MG63 (cell line): ENCODE data around the gene NADK. TPM values are rescaled to one million over a fixed set of nuclear protein-coding genes. Genes with fewer than 3 reads are reported as not detected.

Experiments
- DNase-seq: peaks from one replicate; pipeline ENCODE4 v3.0.0-alpha.2; 2020
- H3K27me3 ChIP-seq: fragments of 250-450 bp; sonication (Bioruptor Pico); 2 replicates; pipeline ENCODE4 v1.5.1; 2020; ENCODE audit warnings: mild to moderate bottlenecking, moderate library complexity
- H3K36me3 ChIP-seq: fragments of 250-450 bp; sonication (Bioruptor Pico); 2 replicates; pipeline ENCODE4 v1.5.1; 2020; ENCODE audit warnings: mild to moderate bottlenecking, moderate library complexity
- H3K4me3 ChIP-seq: fragments of 250-450 bp; sonication (Bioruptor Pico); 2 replicates; pipeline ENCODE4 v1.5.1; 2020; ENCODE audit warnings: mild to moderate bottlenecking, moderate library complexity
- H3K9me3 ChIP-seq: fragments of 250-450 bp; sonication (Bioruptor Pico); 2 replicates; pipeline ENCODE4 v1.5.1; 2020; ENCODE audit warnings: mild to moderate bottlenecking, moderate library complexity
- total RNA-seq: library from RNA; depleted of rRNA; stranded (reverse); fragments of >200 nt; shearing (Covaris generic); gene quantifications from 2 replicates; pipeline ENCODE4 v1.2.3, GENCODE V29; 2014; ENCODE audit warnings: low replicate concordance; rRNA removed

NADK gene, protein sequence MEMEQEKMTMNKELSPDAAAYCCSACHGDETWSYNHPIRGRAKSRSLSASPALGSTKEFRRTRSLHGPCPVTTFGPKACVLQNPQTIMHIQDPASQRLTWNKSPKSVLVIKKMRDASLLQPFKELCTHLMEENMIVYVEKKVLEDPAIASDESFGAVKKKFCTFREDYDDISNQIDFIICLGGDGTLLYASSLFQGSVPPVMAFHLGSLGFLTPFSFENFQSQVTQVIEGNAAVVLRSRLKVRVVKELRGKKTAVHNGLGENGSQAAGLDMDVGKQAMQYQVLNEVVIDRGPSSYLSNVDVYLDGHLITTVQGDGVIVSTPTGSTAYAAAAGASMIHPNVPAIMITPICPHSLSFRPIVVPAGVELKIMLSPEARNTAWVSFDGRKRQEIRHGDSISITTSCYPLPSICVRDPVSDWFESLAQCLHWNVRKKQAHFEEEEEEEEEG
- total RNA-seq = 37.8 and 61.4 TPM in 2 replicates

DNA sequence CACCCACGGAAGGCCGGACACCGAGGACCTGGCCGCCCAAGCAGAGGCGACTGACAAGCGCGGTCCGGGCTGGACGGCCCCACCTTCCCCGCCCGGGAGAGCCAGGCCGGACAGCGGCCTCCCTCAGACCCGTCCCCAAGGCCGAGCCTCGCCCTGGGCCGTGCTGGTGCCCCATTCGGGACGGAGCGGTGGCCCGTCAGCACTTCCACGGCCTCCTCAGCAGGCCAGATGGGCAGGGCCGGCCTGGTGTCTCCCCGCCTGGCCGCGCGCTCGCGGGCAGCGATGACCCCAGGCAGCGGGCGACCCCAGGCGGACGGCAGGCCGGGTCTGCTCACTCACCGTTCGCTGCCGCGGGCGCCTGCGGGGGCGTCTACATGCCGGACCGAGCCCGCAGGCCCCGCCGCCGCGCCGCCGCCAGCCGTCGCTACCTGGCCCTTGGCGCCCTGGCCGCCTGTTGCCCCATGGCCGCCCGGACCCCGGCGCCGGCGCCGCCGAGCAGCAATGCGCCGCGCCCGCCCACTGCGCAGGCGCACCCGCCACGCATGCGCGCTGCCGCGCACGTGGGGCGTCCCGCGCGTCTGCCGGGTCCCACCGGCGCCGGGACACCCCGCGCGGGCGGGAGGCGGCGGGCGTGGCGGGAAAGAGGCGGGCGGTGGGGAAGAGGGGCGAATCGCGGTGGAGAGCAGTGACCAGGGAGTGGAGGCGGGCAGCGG is at the start of gene NADK:
Gene NADK, minus strand, starts transcription at position 521 of the 713 bp plus-strand sequence. CDS start 13,064 bp downstream, outside the sequence.
- Histone ChIP-seq H3K27me3 (no peaks in the 10 kb centered on the region), H3K4me3 (peak within 1 kb of the TSS; percentile 95), H3K36me3 (peaks cover 28% of the 10 kb centered on the region), H3K9me3 (no peaks in the 10 kb centered on the region)
- DNase-seq = peak; percentile 64

DNA sequence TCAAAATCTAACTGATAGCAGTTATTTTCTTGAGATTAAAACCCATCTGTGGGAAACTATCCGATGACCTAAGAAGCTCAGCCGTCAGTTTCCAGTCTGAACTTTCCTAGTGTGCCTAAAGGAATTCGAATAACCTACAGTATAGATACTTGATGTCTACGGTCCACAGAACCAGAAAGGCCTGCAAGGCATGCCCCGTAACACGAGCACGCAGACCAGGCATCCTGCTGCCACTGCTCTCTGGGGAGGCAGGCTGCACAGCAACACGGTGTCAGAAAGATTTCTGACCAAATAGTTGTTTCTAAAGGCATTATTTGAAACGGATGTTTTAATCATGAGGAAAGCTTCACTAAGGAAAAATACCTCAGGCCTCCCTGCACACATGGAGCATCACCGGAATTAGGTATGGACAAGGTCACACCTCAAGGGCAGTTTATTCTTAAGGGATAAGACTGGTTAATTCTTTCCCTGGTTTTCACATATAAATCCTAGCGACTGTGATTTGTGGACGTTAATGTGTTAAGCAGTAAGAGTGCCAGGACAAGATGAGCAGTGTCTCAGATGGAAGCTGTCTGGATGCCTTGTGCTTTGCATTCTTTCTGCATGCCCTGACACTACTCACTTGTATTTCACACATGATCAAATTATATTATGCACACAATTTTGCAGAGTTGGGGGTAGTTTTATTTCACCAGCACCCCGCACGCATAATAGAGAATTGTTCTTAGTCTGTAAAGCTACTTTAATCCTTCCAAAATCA is 49.0 kb upstream of the NADK start:
- DNase-seq = no peak
- peaks cover 69% of the 10 kb centered on the region for H3K36me3 ChIP-seq
- no peaks in the 10 kb centered on the region for H3K9me3 ChIP-seq
- H3K4me3 ChIP-seq = no peak overlapping the region
- no peaks in the 10 kb centered on the region for H3K27me3 ChIP-seq

DNA sequence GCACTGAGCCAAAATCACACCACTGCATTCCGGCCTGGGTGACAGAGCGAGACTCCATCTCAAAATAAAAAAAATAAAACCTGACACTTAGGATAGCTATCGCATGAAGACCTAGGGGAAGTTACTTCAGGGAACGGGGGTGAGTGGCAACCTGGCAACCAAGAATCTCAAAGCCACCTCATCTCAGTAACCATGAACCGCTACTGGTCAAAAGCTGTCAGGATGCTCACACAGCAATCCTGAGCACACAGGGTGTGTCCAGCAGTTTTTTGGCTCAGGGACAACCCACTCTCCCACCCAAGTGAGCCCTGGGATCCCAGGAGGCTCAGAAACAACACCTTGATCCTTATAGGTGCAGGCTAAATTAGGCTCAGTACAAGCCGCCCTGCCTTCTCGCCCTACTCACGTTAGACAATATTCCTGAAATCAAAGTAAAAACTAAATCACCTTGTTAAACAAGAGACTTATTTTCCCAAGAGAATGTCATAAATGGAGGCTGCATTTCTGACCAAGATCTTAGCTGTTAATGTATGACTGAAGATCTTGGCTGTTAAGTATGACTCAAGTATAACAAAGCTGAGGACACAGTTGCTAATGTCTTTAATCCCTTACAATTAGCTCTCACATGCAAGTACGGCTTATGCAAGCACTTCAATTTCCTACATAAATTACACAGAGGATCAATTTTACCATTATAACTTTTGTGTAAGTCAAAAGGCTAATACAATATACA is 48.3 kb upstream of the NADK start:
- no peaks in the 10 kb centered on the region for H3K9me3 ChIP-seq
- no peaks in the 10 kb centered on the region for H3K27me3 ChIP-seq
- H3K4me3 ChIP-seq = no peak overlapping the region
- peaks cover 69% of the 10 kb centered on the region for H3K36me3 ChIP-seq
- DNase-seq = no peak

DNA sequence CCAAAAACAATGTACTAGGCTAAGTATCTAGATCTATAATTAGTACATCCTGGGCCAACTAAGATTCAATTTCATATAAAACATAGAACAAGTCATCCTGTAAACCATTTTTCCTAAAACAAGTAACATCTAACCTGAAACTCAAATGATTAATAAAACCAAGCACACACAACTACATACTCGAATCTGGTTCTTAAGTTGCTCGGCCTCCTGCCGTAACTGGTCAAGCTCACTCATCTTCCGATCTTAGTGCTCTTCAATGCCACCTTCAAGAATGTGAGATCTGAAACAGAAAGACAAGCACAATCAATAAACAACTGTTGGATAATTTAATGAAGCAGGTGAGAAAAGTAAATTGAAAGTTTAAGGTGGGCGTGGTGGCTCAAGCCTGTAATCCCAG is 46.9 kb upstream of the NADK start:
- Histone ChIP-seq H3K9me3 (no peaks in the 10 kb centered on the region), H3K4me3 (no peak overlapping the region), H3K36me3 (peaks cover 63% of the 10 kb centered on the region), H3K27me3 (no peaks in the 10 kb centered on the region)
- no peak for DNase-seq

DNA sequence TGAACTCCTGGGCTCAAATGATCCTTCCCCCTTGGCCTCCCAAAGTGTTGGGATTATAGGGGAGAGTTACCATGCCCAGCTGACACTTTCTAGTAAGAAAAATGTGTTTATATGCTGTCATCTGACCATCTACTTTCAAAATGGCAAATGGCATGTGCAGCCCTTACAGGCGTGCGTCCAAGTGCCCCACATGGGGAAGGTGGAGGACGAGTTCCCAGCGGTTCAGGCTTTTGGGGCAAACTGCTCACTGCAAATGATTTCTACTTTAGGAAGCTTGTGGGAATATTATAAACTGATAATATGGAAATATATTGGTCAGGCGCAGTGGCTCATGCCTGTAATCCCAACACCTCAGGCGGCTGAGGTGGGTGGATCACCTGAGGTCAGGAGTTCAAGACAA is 41.5 kb upstream of the NADK start:
- no peak overlapping the region for H3K4me3 ChIP-seq

DNA sequence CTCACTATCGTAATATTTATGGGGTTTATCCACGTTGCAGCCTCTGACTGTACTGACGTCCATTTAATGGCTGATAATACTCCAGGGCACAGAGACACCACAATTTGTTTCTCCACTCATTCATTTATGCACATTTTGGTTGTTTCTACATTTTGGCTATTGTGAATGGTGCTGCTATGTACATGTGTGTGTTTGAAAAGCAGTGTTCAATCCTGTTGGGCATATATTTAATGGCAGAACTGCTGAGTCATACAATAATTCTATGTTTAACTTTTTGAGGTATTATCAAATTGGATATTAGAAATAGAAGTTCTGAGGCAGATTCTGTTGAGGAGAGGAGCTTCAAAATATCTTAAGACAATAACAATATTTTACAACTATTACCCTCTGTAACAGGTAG is 39.0 kb upstream of the NADK start:
- H3K4me3 ChIP-seq = no peak overlapping the region
- DNase-seq = no peak
- H3K27me3 ChIP-seq = no peaks in the 10 kb centered on the region
- H3K9me3 ChIP-seq = no peaks in the 10 kb centered on the region
- H3K36me3 ChIP-seq = peaks cover 65% of the 10 kb centered on the region

More for the DNA sequence above, 41.5 kb upstream of the NADK start:
- no peak for DNase-seq
- no peaks in the 10 kb centered on the region for H3K27me3 ChIP-seq
- no peaks in the 10 kb centered on the region for H3K9me3 ChIP-seq
- H3K36me3 ChIP-seq = peaks cover 69% of the 10 kb centered on the region

DNA sequence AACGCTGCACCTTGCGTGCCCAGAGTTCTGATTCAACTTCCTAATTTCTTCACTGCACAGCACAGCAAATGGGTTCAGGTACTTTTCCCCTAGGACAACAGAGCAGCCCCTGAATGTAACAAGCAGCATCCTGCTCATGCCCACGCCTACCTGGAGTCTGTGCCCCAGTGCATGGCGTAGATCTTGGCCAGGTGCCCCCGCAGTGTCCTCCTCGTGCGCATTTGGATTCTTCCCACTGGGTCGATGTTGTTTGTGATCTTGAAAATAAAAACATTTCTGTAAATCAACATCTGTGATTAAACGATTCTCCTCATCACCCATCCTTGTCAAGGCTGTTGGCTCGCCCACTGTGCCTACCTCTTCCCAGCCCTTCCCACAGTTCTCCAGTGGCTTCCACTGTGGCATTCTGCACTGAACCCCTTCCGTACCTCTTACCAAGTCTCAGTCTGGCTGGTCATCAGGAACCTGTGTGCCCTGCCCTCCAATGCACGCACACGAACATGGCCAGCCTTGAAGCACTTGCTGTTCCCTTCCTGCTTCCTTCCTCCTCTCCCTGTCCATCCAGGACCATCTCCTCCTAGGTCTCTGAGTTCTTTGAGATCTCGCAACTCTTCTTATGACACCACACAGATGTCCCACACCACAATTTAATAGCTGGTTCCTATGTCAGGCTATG is 37.5 kb upstream of the NADK start:
- no peak for DNase-seq
- Histone ChIP-seq H3K27me3 (no peaks in the 10 kb centered on the region), H3K9me3 (no peaks in the 10 kb centered on the region), H3K36me3 (peaks cover 62% of the 10 kb centered on the region), H3K4me3 (no peak overlapping the region)

DNA sequence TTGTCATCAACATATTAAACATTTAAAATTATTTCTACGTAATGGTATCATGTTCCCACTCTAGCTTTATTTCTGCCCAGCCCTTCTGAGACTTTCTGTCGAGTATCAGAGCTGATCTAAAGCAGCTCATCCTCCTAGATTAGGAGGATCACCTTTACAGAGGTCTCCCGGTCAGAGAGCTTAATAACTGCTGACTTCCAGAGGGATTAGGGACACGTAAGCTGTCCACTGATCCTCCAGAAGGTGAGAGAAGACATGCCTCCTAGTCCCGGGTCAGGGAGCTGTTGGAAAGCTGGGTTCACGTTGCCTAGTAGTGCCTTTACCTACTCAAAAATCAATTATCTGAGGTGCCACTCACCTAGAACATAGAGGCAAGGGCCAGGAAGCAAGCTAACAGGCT is 31.2 kb upstream of the NADK start:
- Histone ChIP-seq H3K4me3 (no peak overlapping the region), H3K36me3 (peaks cover 71% of the 10 kb centered on the region), H3K9me3 (no peaks in the 10 kb centered on the region), H3K27me3 (no peaks in the 10 kb centered on the region)
- DNase-seq = no peak

DNA sequence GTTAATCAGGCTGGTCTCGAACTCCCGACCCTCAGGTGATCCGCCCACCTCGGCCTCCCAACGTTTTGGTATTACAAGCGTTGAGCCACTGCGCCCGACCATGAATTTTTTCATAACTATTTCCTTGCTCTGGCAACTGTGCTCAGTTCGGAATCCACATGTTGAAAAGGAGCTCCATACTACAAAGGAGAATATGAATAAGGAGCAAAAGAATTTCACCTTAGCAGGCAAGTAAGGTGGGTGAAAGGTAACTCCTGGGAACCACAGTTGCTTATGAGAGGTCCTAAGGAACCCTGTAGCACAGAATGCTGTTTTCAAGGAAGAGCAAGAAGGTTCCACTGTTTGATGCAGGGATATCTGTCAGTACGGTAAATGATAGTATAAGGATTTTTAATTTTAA is 29.9 kb upstream of the NADK start:
- Histone ChIP-seq H3K27me3 (no peaks in the 10 kb centered on the region), H3K9me3 (no peaks in the 10 kb centered on the region), H3K36me3 (peaks cover 70% of the 10 kb centered on the region), H3K4me3 (no peak overlapping the region)
- DNase-seq = no peak

DNA sequence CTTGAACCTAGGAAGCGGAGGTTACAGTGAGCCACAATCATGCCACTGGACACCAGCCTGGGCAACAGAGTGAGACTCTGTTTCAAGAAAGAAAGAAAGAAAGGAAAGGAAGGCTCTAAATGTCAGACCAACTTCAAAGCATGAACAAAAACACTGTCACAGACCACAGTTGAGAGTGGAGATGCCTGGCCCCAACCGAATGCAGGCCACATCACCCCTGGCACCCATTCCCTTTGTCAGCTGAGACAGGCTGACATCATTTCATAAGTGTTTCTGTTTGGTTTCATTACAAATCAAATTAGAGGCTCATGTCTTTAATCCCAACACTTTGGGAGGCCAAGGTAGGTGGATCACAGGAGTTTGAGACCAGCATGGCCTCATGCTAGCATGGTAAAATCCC is 28.6 kb upstream of the NADK start:
- no peak for DNase-seq
- peaks cover 76% of the 10 kb centered on the region for H3K36me3 ChIP-seq
- no peaks in the 10 kb centered on the region for H3K27me3 ChIP-seq
- no peaks in the 10 kb centered on the region for H3K9me3 ChIP-seq
- no peak overlapping the region for H3K4me3 ChIP-seq

DNA sequence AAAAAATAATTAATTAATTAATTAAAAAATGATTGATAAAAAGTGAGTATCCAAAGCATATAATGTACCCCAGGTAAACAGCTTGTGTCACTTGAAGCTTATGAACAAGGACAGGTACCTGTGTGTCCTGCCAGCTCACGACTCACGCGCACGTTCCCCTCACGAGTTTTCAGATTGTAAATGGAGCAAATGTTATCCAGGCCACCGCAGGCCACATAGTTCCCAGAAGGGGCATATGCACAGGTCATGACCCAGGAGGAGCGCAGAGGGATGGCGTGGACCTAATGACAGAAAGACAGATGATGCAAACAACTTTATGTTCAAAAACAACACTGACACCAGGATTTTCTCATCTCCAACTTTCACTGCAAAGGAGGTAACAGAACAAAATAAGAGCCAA is 26.0 kb upstream of the NADK start:
- H3K36me3 ChIP-seq = peaks cover 88% of the 10 kb centered on the region
- no peak overlapping the region for H3K4me3 ChIP-seq
- DNase-seq = no peak
- no peaks in the 10 kb centered on the region for H3K27me3 ChIP-seq
- H3K9me3 ChIP-seq = no peaks in the 10 kb centered on the region

DNA sequence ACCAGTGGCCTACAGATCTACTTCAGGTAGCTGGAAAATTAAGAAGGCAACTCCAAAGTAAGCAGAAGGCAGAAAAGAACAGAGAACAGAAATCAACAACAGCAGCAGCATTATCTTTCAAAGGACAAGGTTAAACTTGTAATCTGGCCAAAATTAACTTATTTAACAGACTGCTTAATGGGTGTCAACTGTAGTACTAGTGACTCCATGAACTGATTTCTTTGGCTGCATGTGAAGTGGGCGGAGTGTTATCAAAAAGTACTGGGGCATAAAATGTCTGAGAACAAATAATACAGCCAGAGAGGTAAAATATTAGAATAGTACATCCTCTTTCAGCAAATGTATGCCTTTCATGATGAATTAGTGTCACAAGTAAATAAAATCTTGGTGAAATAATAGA is 24.6 kb upstream of the NADK start:
- Histone ChIP-seq H3K4me3 (no peak overlapping the region), H3K27me3 (no peaks in the 10 kb centered on the region), H3K9me3 (no peaks in the 10 kb centered on the region), H3K36me3 (peaks cover 89% of the 10 kb centered on the region)
- no peak for DNase-seq

DNA sequence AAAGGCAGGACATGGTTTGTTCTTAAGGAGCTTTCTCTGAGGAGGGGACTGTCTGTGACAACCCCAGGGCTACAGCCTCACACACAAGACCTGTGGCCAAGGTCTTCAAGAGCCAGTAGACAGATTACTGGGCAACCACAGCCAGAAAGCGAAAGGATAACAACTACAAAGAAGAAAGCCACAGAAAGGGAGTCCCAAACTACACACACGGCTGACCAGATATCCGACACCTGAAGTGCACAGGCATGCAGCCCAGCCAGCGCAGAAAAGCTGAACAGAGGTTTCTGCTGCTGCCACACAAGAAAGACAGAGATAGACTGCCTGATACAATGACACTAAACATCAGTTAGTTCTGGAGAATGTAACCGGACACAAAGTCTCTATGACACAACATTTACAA is 21.4 kb upstream of the NADK start:
- H3K4me3 ChIP-seq = no peak overlapping the region
- no peaks in the 10 kb centered on the region for H3K9me3 ChIP-seq
- H3K36me3 ChIP-seq = peaks cover 95% of the 10 kb centered on the region
- no peak for DNase-seq
- no peaks in the 10 kb centered on the region for H3K27me3 ChIP-seq

DNA sequence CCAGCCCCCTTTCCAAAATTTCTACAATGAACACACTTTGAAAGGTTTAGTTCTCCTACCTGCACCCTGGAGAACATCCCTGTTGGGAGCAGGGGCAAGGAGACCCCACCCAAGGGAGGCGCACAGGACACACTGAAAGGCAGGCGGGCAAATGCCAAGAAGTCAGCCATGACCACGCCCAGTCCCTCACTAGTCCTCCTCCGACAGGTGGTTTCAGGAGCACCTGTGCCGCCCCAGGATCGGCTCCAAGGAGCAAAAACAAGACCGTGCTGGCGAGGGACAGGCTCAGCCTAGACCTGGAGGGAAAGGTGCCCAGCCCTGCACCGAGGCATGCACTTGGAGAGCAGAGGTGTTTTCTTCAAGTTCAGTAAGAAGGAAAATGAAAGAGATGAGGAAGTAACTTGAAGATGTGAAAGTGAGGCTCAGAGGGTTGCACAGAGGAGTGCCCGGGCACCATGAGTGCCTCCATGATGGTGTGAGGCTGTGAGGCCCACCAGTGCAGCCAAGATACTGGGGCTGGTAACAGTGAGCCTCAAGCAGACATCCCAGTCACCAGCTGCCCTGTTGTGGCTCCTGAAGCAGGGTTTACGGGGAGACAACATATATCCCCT is 19.6 kb upstream of the NADK start:
- H3K9me3 ChIP-seq = no peaks in the 10 kb centered on the region
- no peaks in the 10 kb centered on the region for H3K27me3 ChIP-seq
- DNase-seq = no peak
- peaks cover 94% of the 10 kb centered on the region for H3K36me3 ChIP-seq
- no peak overlapping the region for H3K4me3 ChIP-seq

DNA sequence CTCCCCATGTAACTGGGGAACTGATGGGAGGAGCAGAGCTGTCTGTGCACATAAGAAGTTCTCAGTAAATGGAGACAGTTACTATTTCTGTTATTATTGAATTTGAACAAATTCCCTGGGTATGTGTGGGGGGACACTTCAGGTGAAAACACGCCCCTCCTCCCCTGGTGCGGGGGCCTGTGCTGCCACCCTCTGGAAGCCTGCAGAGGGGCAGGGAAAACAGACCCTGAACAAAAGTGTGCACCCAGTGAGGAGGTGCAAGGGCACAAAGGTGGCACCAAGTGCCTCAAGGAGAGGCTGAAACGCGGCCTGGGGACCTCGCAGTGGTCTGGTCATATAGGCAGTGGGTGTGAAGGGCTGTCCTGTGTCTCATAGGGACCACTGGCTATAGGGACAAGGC is 18.2 kb upstream of the NADK start:
- H3K27me3 ChIP-seq = no peaks in the 10 kb centered on the region
- H3K9me3 ChIP-seq = no peaks in the 10 kb centered on the region
- no peak for DNase-seq
- peaks cover 91% of the 10 kb centered on the region for H3K36me3 ChIP-seq
- H3K4me3 ChIP-seq = no peak overlapping the region

DNA sequence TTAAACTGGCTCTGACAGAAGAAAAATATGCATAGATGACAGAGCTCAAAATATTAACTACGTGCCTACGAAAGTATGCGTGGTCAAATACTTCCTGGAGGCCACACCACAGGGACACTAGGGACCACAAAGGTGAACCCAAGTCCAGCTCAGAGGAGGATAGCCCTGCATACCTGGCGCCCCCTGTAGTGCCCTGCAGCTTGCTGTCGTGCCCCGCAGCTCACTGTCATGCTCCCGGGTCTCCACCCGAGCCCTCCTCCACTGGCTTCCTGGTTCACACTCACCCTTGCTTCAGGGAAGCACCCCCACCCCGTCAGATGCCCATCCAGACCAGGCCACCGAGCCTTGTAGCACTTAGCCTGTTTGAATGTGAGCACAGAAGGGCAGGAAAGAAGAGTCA is 16.7 kb upstream of the NADK start:
- no peaks in the 10 kb centered on the region for H3K27me3 ChIP-seq
- no peak overlapping the region for H3K4me3 ChIP-seq
- H3K9me3 ChIP-seq = no peaks in the 10 kb centered on the region
- H3K36me3 ChIP-seq = peaks cover 91% of the 10 kb centered on the region
- no peak for DNase-seq
